Amniotic stem cell (primary cell): Measurements from ENCODE around the gene GCNT3.

Experiments
- DNase-seq: peaks from one replicate; lab custom pipeline; 2025; lab: John Stamatoyannopoulos, UW

Gene GCNT3

GRCh38 chr15:59611276-59612260 lies at the start of gene GCNT3:
GCNT3 (plus strand) TSS chr15:59611783; CDS start chr15:59618239, 6,456 bp downstream.
- no peak for DNase-seq

- DNase-seq = no peak
These were observed 49.0 kb upstream of the GCNT3 start for GRCh38 chr15:59562448-59563186.

- DNase-seq = no peak
These were observed 46.3 kb upstream of the GCNT3 start for GRCh38 chr15:59565299-59565698.

- no peak for DNase-seq
These were observed 44.3 kb upstream of the GCNT3 start for GRCh38 chr15:59567324-59567723.

- DNase-seq = no peak
These were observed 42.1 kb upstream of the GCNT3 start for GRCh38 chr15:59569477-59569876.

GRCh38 chr15:59570315-59570714 lies 41.3 kb upstream of the GCNT3 start:
- DNase-seq = no peak

- no peak for DNase-seq
These were observed 40.0 kb upstream of the GCNT3 start for GRCh38 chr15:59571606-59572005.

- no peak for DNase-seq
These were observed 28.5 kb upstream of the GCNT3 start for GRCh38 chr15:59583088-59583487.

- no peak for DNase-seq
These were observed 24.3 kb upstream of the GCNT3 start for GRCh38 chr15:59587085-59587826.

- no peak for DNase-seq
These were observed 21.6 kb upstream of the GCNT3 start for GRCh38 chr15:59590027-59590426.

- no peak for DNase-seq
These were observed 20.2 kb upstream of the GCNT3 start for GRCh38 chr15:59591356-59591755.

- DNase-seq = peak; percentile 79
These were observed 17.1 kb upstream of the GCNT3 start for GRCh38 chr15:59594493-59594942.

- DNase-seq = no peak
These were observed 16.6 kb upstream of the GCNT3 start for GRCh38 chr15:59594991-59595390.

GRCh38 chr15:59595434-59595915 lies 16.1 kb upstream of the GCNT3 start:
- no peak for DNase-seq

- DNase-seq = no peak
These were observed 14.9 kb upstream of the GCNT3 start for GRCh38 chr15:59596640-59597039.

- no peak for DNase-seq
These were observed 13.1 kb upstream of the GCNT3 start for GRCh38 chr15:59598461-59598860.

GRCh38 chr15:59605994-59606393 lies 5.6 kb upstream of the GCNT3 start:
- no peak for DNase-seq

GRCh38 chr15:59609730-59610712 lies 1.6 kb upstream of the GCNT3 start:
- no peak for DNase-seq

- DNase-seq = no peak
These were observed 2.6 kb downstream of the GCNT3 start for GRCh38 chr15:59614153-59614552.

GRCh38 chr15:59615661-59616060 lies 4.1 kb downstream of the GCNT3 start:
- DNase-seq = no peak

- no peak for DNase-seq
These were observed 4.8 kb downstream of the GCNT3 start for GRCh38 chr15:59616379-59616778.
